GM12874 (cell line): Measurements from ENCODE around the gene ANKRD2.

Source experiments
- CTCF ChIP-seq: IDR thresholded peaks from 2 replicates; pipeline ENCODE4 v1.5.1; 2011; ENCODE audit warnings: low read depth, mild to moderate bottlenecking, control low read depth, low read length, moderate library complexity; ENCODE audit not compliant: insufficient read depth

ANKRD2 gene

GRCh38 chr10:97584060-97584797, 11.7 kb downstream of the ANKRD2 start, which contains the start of gene HOGA1:
Gene HOGA1, plus strand, starts transcription at chr10:97584389. Its CDS starts 315 bp downstream, at chr10:97584704.
- TF ChIP-seq CTCF: no peak

GRCh38 chr10:97584798-97585438, 12.3 kb downstream of the ANKRD2 start:
- no peak for TF ChIP-seq CTCF

GRCh38 chr10:97585439-97585811, 12.8 kb downstream of the ANKRD2 start:
- TF ChIP-seq CTCF: no peak

GRCh38 chr10:97587183-97587582, 14.6 kb downstream of the ANKRD2 start:
- no peak for TF ChIP-seq CTCF

- no peak for TF ChIP-seq CTCF
Measured at GRCh38 chr10:97589479-97589878, 16.9 kb downstream of the ANKRD2 start, which contains the start of gene C10orf62. Gene C10orf62, plus strand, starts transcription at chr10:97589721. Its CDS starts 177 bp downstream, at chr10:97589898.

- TF ChIP-seq CTCF: no peak
Measured at GRCh38 chr10:97590082-97590747, 17.6 kb downstream of the ANKRD2 start.

- TF ChIP-seq CTCF: no peak
Measured at GRCh38 chr10:97590748-97591495, 18.3 kb downstream of the ANKRD2 start.
